ENCODE data around the gene TM7SF2.

The TM7SF2 gene

GRCh38 chr11:65095427-65095826 is 16.2 kb upstream of the TM7SF2 start:
- DNase-seq: no peak

GRCh38 chr11:65095974-65096806 is 15.5 kb upstream of the TM7SF2 start, which contains the start of gene VPS51:
VPS51 (plus strand) TSS chr11:65096214; CDS start chr11:65096251, 37 bp downstream.
- DNase-seq: peak; percentile 71 to 85

GRCh38 chr11:65096926-65097325 is 14.7 kb upstream of the TM7SF2 start:
- DNase-seq: no peak

GRCh38 chr11:65100674-65101350 is 10.9 kb upstream of the TM7SF2 start:
- DNase-seq: no peak

- no peak for DNase-seq
These were observed 9.3 kb upstream of the TM7SF2 start for GRCh38 chr11:65102142-65103095.

GRCh38 chr11:65103476-65103875 is 8.2 kb upstream of the TM7SF2 start:
- no peak for DNase-seq

- no peak for DNase-seq
These were observed 7.0 kb upstream of the TM7SF2 start for GRCh38 chr11:65104628-65105027.

- no peak for DNase-seq
These were observed 4.6 kb upstream of the TM7SF2 start for GRCh38 chr11:65107078-65107477.

- DNase-seq: no peak
These were observed 3.8 kb upstream of the TM7SF2 start for GRCh38 chr11:65107751-65108468.

GRCh38 chr11:65108469-65109123 is 3.1 kb upstream of the TM7SF2 start:
- no peak for DNase-seq

GRCh38 chr11:65109231-65110198 is 2.2 kb upstream of the TM7SF2 start:
- DNase-seq: no peak

- DNase-seq: peak; percentile 43 to 76
These were observed 1.3 kb upstream of the TM7SF2 start for GRCh38 chr11:65110354-65110861.

- no peak for DNase-seq
These were observed 421 bp upstream of the TM7SF2 start for GRCh38 chr11:65111159-65111743.

GRCh38 chr11:65112546-65113360 is 1.1 kb downstream of the TM7SF2 start:
- peak in 1 of 2 experiments; percentile 41 for DNase-seq

GRCh38 chr11:65113361-65113756 is 1.7 kb downstream of the TM7SF2 start:
- DNase-seq: no peak

- no peak for DNase-seq
These were observed 2.2 kb downstream of the TM7SF2 start for GRCh38 chr11:65113839-65114238.

GRCh38 chr11:65114538-65115171 is 3.0 kb downstream of the TM7SF2 start:
- DNase-seq: no peak

GRCh38 chr11:65115361-65116082 is 3.9 kb downstream of the TM7SF2 start:
- DNase-seq: no peak

Data from SW 1271 (cell line).